A549 (cell line): ENCODE measurements around the gene CCDC97. TPM values are rescaled to one million over a fixed set of nuclear protein-coding genes. Genes with fewer than 3 reads are reported as not detected.

Experiments used
- ATAC-seq, 2 experiments: fragments of 200-7000 bp in 1 of 2; fragments of >200 bp in 1 of 2; cut with Nextera tagmentation in 1 of 2; cut with Tn5 transposase in 1 of 2; 3 replicates each; pipeline versions ENCODE4 v1.8.0 to v1.9.1; 2018 to 2020; ENCODE audit warnings: mild to moderate bottlenecking in 1 of 2, moderate library complexity in 1 of 2
- CTCF ChIA-PET: fragments of 300-600 bp; sonication (Branson Sonifier 250); formaldehyde crosslinking; extraction: SDS; loops from one replicate; lab custom pipeline; 2021; ENCODE audit warnings: antibody characterized with exemption, inconsistent platforms; lab: Yijun Ruan, JAX
- POLR2A ChIA-PET: fragments of 350-600 bp; formaldehyde crosslinking; extraction: SDS; loops from one replicate; lab custom pipeline; 2021; ENCODE audit warnings: antibody characterized with exemption, inconsistent platforms; lab: Yijun Ruan, JAX
- DNase-seq, 2 experiments: peaks; one replicate each; pipeline versions ENCODE4 v3.0.0 to v3.0.0-alpha.2; 2011 to 2016; ENCODE audit warnings: low read depth in 1 of 2, low spot score in 1 of 2
- FAIRE-seq: peaks from 2 replicates; lab custom pipeline; 2011; peaks lifted over from hg19 to GRCh38; lab: Jason Lieb, UNC
- H3K27ac ChIP-seq, 2 experiments: fragments of >200 bp; sonication (Bioruptor Twin); formaldehyde crosslinking; 3 replicates each; pipeline ENCODE4 v1.5.1; 2016 to 2017
- H3K4me1 ChIP-seq: fragments of >200 bp; sonication (Bioruptor Twin); formaldehyde crosslinking; 3 replicates; pipeline ENCODE4 v1.6.1; 2016
- H3K4me2 ChIP-seq: fragments of >200 bp; sonication (Bioruptor Twin); formaldehyde crosslinking; 3 replicates; pipeline ENCODE4 v1.6.1; 2016
- H3K4me3 ChIP-seq: fragments of >200 bp; sonication (Bioruptor Twin); formaldehyde crosslinking; 3 replicates; pipeline ENCODE4 v1.5.1; 2016
- H3K9me3 ChIP-seq: fragments of >200 bp; sonication (Bioruptor Twin); formaldehyde crosslinking; 3 replicates; pipeline ENCODE4 v1.6.1; 2016
- CEBPB ChIP-seq, 2 experiments: fragments of >200 bp in 1 of 2; sonication (Bioruptor Twin) in 1 of 2; formaldehyde crosslinking in 1 of 2; IDR thresholded peaks; 2 replicates each; pipeline ENCODE4 v1.6.1; 2012 to 2016
- EHMT2 ChIP-seq: fragments of 200-600 bp; sonication (generic); IDR thresholded peaks from 2 replicates; pipeline ENCODE4 v1.6.1; 2016; ENCODE audit warnings: antibody characterized with exemption, low read depth, mild to moderate bottlenecking, moderate library complexity
- FOSB ChIP-seq: fragments of 250-450 bp; sonication (Bioruptor Pico); IDR thresholded peaks from 2 replicates; pipeline ENCODE4 v1.5.0; 2020; ENCODE audit warnings: mild to moderate bottlenecking, moderate library complexity
- FOSL2 ChIP-seq, 2 experiments: fragments of 450-650 bp in 1 of 2; fragments of >200 bp in 1 of 2; sonication (Bioruptor Twin) in 1 of 2; formaldehyde crosslinking; IDR thresholded peaks; 2 replicates each; pipeline versions ENCODE4 v1.5.0 to v1.6.1; 2016 to 2020; ENCODE audit warnings: mild to moderate bottlenecking in 1 of 2, moderate library complexity in 1 of 2
- FOXS1 ChIP-seq: fragments of 250-450 bp; sonication (Bioruptor Pico); IDR thresholded peaks from 2 replicates; pipeline ENCODE4 v1.5.0; 2020; ENCODE audit warnings: mild to moderate bottlenecking, moderate library complexity
- GATA3 ChIP-seq: IDR thresholded peaks from 2 replicates; pipeline ENCODE4 v1.6.1; 2012; ENCODE audit warnings: borderline replicate concordance
- HEYL ChIP-seq: fragments of 250-450 bp; sonication (Bioruptor Pico); IDR thresholded peaks from 2 replicates; pipeline ENCODE4 v1.8.0; 2021; ENCODE audit warnings: mild to moderate bottlenecking, moderate library complexity
- JUN ChIP-seq, 2 experiments: fragments of >200 bp; sonication (Bioruptor Twin); formaldehyde crosslinking; IDR thresholded peaks; 2 replicates in 1 of 2; 3 replicates in 1 of 2; pipeline ENCODE4 v1.6.1; 2016 to 2017
- JUNB ChIP-seq: fragments of >200 bp; sonication (Bioruptor Twin); formaldehyde crosslinking; IDR thresholded peaks from 2 replicates; pipeline ENCODE4 v1.6.1; 2016
- KDM1A ChIP-seq: fragments of 200-600 bp; sonication (generic); IDR thresholded peaks from 2 replicates; pipeline ENCODE4 v1.6.1; 2016; ENCODE audit warnings: low read depth, mild to moderate bottlenecking
- MAZ ChIP-seq: fragments of 150-350 bp; IDR thresholded peaks from 2 replicates; pipeline ENCODE4 v1.6.1; 2014; ENCODE audit warnings: antibody characterized with exemption, low read depth, low read length, borderline replicate concordance
- MYC ChIP-seq: IDR thresholded peaks from 2 replicates; pipeline ENCODE4 v1.6.1; 2012; ENCODE audit warnings: mild to moderate bottlenecking, inconsistent platforms, low read length, improper control_type of control experiment, borderline replicate concordance
- NFE2L2 ChIP-seq: fragments of 150-350 bp; conservative IDR thresholded peaks from 2 replicates; pipeline ENCODE4 v1.6.1; 2014; ENCODE audit warnings: low read length
- NPAS2 ChIP-seq: fragments of 250-450 bp; sonication (Bioruptor Pico); IDR thresholded peaks from 2 replicates; pipeline ENCODE4 v1.8.0; 2022; ENCODE audit warnings: mild to moderate bottlenecking, moderate library complexity, borderline replicate concordance
- PHF8 ChIP-seq: fragments of 200-600 bp; sonication (generic); IDR thresholded peaks from 2 replicates; pipeline ENCODE4 v1.6.1; 2016; ENCODE audit warnings: low read depth, mild to moderate bottlenecking, antibody characterized with exemption, moderate library complexity, borderline replicate concordance
- POLR2A ChIP-seq: IDR thresholded peaks from 2 replicates; pipeline ENCODE4 v1.6.1; 2012; ENCODE audit warnings: mild to moderate bottlenecking, low read length
- RARB ChIP-seq: fragments of 250-450 bp; sonication (Bioruptor Pico); IDR thresholded peaks from 2 replicates; pipeline ENCODE4 v1.8.0; 2021; ENCODE audit warnings: mild to moderate bottlenecking, moderate library complexity
- RNF2 ChIP-seq: fragments of 200-600 bp; sonication (generic); IDR thresholded peaks from 2 replicates; pipeline ENCODE4 v1.6.1; 2016; ENCODE audit warnings: low read depth, mild to moderate bottlenecking, antibody characterized with exemption, moderate library complexity, borderline replicate concordance
- SMC3 ChIP-seq: fragments of >200 bp; sonication (Bioruptor Twin); formaldehyde crosslinking; IDR thresholded peaks from 3 replicates; pipeline ENCODE4 v1.6.1; 2018; ENCODE audit warnings: inconsistent platforms
- TFCP2L1 ChIP-seq: fragments of 250-450 bp; sonication (Bioruptor Pico); IDR thresholded peaks from 2 replicates; pipeline ENCODE4 v1.5.0; 2021; ENCODE audit warnings: mild to moderate bottlenecking
- TP53 ChIP-seq: fragments of 250-450 bp; sonication (Bioruptor Pico); IDR thresholded peaks from 2 replicates; pipeline ENCODE4 v1.5.0; 2021; ENCODE audit warnings: mild to moderate bottlenecking, moderate library complexity
- ZC3H11A ChIP-seq: fragments of 450-650 bp; IDR thresholded peaks from 2 replicates; pipeline ENCODE4 v1.6.1; 2014; ENCODE audit warnings: antibody characterized with exemption, mild to moderate bottlenecking
- ZSCAN20 ChIP-seq: fragments of 250-450 bp; sonication (Bioruptor Pico); IDR thresholded peaks from 2 replicates; pipeline ENCODE4 v1.8.0; 2022; ENCODE audit warnings: mild to moderate bottlenecking, moderate library complexity
- WGBS: methylation state at CpG from one replicate; pipeline ENCODE4 v1.1.6; 2017; ENCODE audit errors: missing lambda C conversion rate; 5-methylcytosine and 5-hydroxymethylcytosine counted together
- polyA plus RNA-seq, 4 experiments: library from polyadenylated mRNA; depleted of rRNA in 3 of 4; stranded (reverse); fragments of >200 nt; fragmentation: RNase III in 1 of 4; extraction: RNeasy Plus Mini Kit Qiagen cat#74134 plus additional on column Dnase treatment in 1 of 4; gene quantifications; 2 replicates in 3 of 4; 3 replicates in 1 of 4; pipeline ENCODE4 v1.2.3, GENCODE V29; 2011 to 2017
- TF ChIP-seq, protein P1 (sequence below): IDR thresholded peaks from 2 replicates; pipeline ENCODE4 v1.6.1; 2012
- TF ChIP-seq, protein P2 (sequence below): fragments of 250-450 bp; sonication (Bioruptor Pico); IDR thresholded peaks from 2 replicates; pipeline ENCODE4 v1.5.0; 2020; ENCODE audit warnings: low read depth, mild to moderate bottlenecking, moderate library complexity
- TF ChIP-seq, protein P3 (sequence below): IDR thresholded peaks from 2 replicates; pipeline ENCODE4 v1.6.1; 2012; ENCODE audit warnings: low read depth, borderline replicate concordance
- TF ChIP-seq, protein P4 (sequence below): IDR thresholded peaks from 2 replicates; pipeline ENCODE4 v1.6.1; 2012
- TF ChIP-seq, protein P5 (sequence below): fragments of 450-650 bp; IDR thresholded peaks from 2 replicates; pipeline ENCODE4 v1.6.1; 2014; ENCODE audit warnings: antibody characterized with exemption
- TF ChIP-seq, protein P6 (sequence below): fragments of >200 bp; sonication (Bioruptor Twin); formaldehyde crosslinking; IDR thresholded peaks from 3 replicates; pipeline ENCODE4 v1.6.1; 2016

CCDC97 gene
- polyA plus RNA-seq, 2 of the 4 experiments (the other 2 are of a cell fraction): 18.7 to 26.8 TPM

DNA sequence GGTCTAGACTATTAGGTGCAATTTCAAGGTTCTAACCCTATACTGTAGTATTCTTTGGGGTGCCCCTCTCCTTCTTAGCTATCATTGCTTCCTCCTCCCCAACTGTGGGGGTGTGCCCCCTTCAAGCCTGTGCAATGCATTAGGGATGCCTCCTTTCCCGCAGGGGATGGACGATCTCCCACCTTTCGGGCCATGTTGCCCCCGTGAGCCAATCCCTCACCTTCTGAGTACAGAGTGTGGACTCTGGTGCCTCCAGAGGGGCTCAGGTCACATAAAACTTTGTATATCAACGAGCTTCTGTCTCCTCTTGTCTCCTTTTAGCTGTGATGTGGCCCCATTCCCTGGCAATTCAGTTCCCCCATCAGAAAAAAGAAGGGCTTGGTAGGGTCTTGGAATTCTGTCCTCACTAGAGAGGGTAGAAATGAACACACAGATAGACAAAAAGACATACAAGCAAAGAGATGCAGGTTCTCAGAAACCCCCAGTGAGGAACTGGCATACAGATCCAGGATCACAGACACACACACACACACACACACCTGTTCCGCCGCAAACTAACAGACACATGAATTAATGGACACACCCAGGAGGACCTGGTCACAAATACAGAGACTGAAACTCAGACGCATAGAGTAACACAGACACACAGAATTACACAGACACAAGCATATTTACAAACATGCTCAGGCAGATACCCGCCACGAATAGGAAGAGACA is 48.3 kb upstream of the CCDC97 start:
- Histone ChIP-seq H3K27ac (peak overlapping the region; percentile 75 to 87), H3K4me2 (peak overlapping the region; percentile 79), H3K9me3 (no peaks in the 10 kb centered on the region), H3K4me1 (peaks cover 16% of the 10 kb centered on the region), H3K4me3 (peak overlapping the region; percentile 59)
- CTCF ChIA-PET: interaction anchor here (0.5 to 27.6 kb wide), 32 partner anchors 10 to 599 kb away, joined by 3 to 1023 read pairs (median 6); partner anchors contain the start of genes AXL and CYP2S1
- ATAC-seq (no peak), FAIRE-seq (no peak), DNase-seq (no peak)
- 67% methylated on average over 10 of the region's 10 CpGs for WGBS
- TF ChIP-seq ZC3H11A (no peak), RNF2 (0 out of 2 replicates have a peak, but pooled peaks have one; percentile 34), FOXS1 (CRISPR knock-in tag) (no peak)
- POLR2A ChIA-PET: interaction anchor here (0.6 to 4.5 kb wide), 15 partner anchors 9 to 599 kb away, joined by 3 to 121 read pairs (median 8); partner anchors contain the start of genes AXL, CYP2S1 and EGLN2

DNA sequence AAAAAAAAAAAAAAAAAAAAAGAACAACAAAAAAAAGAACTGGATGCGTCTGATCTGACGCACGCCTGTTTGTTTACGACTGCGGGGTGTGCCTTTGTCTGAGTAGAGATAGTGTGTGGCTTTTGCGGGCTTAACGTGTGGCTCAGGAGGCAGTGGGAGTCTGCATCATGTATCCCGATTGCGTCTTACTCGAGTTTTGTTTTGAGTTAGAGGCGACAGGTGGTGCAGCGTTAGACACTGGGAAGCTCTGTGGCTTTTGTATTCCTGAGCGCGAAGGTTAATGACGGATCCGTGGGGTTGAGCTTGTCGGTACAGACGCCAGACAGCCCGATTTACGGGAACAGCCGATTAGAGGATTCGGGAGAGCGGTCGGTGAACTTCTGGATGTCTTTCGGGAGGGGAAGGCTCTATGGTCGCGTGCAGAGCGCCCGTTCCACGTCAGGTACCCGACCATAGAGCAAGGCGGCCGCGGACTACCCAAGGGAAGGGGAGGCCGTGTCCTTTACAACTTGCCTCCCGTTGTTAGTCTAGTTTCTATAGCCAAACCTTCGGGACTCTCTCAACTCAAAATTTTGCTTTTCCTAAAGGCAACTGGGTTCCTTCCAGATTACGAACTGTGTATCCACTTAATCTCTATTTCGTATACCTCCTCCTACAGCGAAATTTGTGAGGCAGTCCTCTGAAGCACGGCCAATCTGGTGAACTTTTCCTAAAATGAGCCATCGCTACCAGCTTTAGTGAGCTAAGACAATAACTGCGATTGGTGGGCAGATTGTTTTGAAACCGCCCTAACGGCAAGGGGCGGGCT is 46.7 kb upstream of the CCDC97 start:
- CTCF ChIA-PET: interaction anchor here (0.6 to 27.6 kb wide), 38 partner anchors 8 to 601 kb away, joined by 3 to 1023 read pairs (median 5); partner anchors contain the start of genes AXL and CYP2S1
- peak; percentile 42 to 48 for ATAC-seq
- Histone ChIP-seq H3K4me1 (peaks cover 26% of the 10 kb centered on the region), H3K9me3 (no peaks in the 10 kb centered on the region), H3K27ac (peak overlapping the region; percentile 75 to 87), H3K4me2 (peak overlapping the region; percentile 79), H3K4me3 (peak overlapping the region; percentile 59)
- no peak for FAIRE-seq
- WGBS: under 1% methylated on average over 46 of the region's 46 CpGs
- POLR2A ChIA-PET: interaction anchor here (0.6 to 4.5 kb wide), 47 partner anchors 10 to 842 kb away, joined by 3 to 121 read pairs (median 5); partner anchors contain the start of genes ACTMAP, AXL, B9D2 and CCDC97
- DNase-seq: peak; percentile 70 to 76
- TF ChIP-seq CEBPB (IDR thresholded peaks at IDR 0.05): peak in 1 of 2 experiments; percentile 69; a peak in 1 of 4 replicates
- no peak; the same call in 1 of the 2 replicates for TF ChIP-seq MYC
- TF ChIP-seq FOSB: peak; percentile 97
- TF ChIP-seq, protein P1, sequence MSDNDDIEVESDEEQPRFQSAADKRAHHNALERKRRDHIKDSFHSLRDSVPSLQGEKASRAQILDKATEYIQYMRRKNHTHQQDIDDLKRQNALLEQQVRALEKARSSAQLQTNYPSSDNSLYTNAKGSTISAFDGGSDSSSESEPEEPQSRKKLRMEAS: no peak
- TF ChIP-seq NPAS2 (CRISPR knock-in tag): no peak
- TF ChIP-seq, protein P2, sequence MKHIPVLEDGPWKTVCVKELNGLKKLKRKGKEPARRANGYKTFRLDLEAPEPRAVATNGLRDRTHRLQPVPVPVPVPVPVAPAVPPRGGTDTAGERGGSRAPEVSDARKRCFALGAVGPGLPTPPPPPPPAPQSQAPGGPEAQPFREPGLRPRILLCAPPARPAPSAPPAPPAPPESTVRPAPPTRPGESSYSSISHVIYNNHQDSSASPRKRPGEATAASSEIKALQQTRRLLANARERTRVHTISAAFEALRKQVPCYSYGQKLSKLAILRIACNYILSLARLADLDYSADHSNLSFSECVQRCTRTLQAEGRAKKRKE (CRISPR knock-in tag): peak; percentile 71; the same call in 1 of the 2 replicates
- TF ChIP-seq JUNB: no peak
- TF ChIP-seq ZSCAN20 (CRISPR knock-in tag): no peak
- peak; percentile 57; the same call in 1 of the 2 replicates for TF ChIP-seq PHF8
- 0 out of 3 replicates have a peak, but pooled peaks have one; percentile 11 for TF ChIP-seq SMC3
- TF ChIP-seq, protein P3, sequence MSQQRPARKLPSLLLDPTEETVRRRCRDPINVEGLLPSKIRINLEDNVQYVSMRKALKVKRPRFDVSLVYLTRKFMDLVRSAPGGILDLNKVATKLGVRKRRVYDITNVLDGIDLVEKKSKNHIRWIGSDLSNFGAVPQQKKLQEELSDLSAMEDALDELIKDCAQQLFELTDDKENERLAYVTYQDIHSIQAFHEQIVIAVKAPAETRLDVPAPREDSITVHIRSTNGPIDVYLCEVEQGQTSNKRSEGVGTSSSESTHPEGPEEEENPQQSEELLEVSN: 0 out of 2 replicates have a peak, but pooled peaks have one; percentile 38
- TF ChIP-seq RARB (CRISPR knock-in tag): peak; percentile 72; the same call in 1 of the 2 replicates
- TF ChIP-seq, protein P4, sequence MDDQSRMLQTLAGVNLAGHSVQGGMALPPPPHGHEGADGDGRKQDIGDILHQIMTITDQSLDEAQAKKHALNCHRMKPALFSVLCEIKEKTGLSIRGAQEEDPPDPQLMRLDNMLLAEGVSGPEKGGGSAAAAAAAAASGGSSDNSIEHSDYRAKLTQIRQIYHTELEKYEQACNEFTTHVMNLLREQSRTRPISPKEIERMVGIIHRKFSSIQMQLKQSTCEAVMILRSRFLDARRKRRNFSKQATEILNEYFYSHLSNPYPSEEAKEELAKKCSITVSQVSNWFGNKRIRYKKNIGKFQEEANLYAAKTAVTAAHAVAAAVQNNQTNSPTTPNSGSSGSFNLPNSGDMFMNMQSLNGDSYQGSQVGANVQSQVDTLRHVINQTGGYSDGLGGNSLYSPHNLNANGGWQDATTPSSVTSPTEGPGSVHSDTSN: peak; percentile 66; the same call in 1 of the 2 replicates
- no peak for TF ChIP-seq KDM1A
- TF ChIP-seq GATA3: peak; percentile 35; the same call in 1 of the 2 replicates
- TF ChIP-seq MAZ: 0 out of 2 replicates have a peak, but pooled peaks have one; percentile 45
- peak; percentile 64; the same call in 1 of the 2 replicates for TF ChIP-seq TP53 (CRISPR knock-in tag)
- TF ChIP-seq HEYL: no peak
- TF ChIP-seq TFCP2L1 (CRISPR knock-in tag): peak; percentile 96
- no peak for TF ChIP-seq ZC3H11A
- TF ChIP-seq FOSL2 (IDR thresholded peaks at IDR 0.05): no peak
- peak; percentile 3; the same call in 1 of the 2 replicates for TF ChIP-seq FOSL2 (CRISPR knock-in tag; IDR thresholded peaks at IDR 0.05)
- TF ChIP-seq, protein P5, sequence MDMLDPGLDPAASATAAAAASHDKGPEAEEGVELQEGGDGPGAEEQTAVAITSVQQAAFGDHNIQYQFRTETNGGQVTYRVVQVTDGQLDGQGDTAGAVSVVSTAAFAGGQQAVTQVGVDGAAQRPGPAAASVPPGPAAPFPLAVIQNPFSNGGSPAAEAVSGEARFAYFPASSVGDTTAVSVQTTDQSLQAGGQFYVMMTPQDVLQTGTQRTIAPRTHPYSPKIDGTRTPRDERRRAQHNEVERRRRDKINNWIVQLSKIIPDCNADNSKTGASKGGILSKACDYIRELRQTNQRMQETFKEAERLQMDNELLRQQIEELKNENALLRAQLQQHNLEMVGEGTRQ: no peak; the same call in 1 of the 2 replicates
- no peak for TF ChIP-seq NFE2L2
- TF ChIP-seq FOXS1 (CRISPR knock-in tag): no peak
- TF ChIP-seq JUN (IDR thresholded peaks at IDR 0.05): peak in 1 of 2 experiments; percentile 38; a peak in 2 of 5 replicates
- TF ChIP-seq POLR2A: peak; percentile 20; the same call in 1 of the 2 replicates
- TF ChIP-seq EHMT2: no peak
- TF ChIP-seq, protein P6, sequence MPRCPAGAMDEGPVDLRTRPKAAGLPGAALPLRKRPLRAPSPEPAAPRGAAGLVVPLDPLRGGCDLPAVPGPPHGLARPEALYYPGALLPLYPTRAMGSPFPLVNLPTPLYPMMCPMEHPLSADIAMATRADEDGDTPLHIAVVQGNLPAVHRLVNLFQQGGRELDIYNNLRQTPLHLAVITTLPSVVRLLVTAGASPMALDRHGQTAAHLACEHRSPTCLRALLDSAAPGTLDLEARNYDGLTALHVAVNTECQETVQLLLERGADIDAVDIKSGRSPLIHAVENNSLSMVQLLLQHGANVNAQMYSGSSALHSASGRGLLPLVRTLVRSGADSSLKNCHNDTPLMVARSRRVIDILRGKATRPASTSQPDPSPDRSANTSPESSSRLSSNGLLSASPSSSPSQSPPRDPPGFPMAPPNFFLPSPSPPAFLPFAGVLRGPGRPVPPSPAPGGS: 0 out of 3 replicates have a peak, but pooled peaks have one; percentile 13
